Parathyroid adenoma (tissue), 2 donors: ENCODE data around the gene LLGL1.

Source experiments
- H2AFZ ChIP-seq: fragments of 300-600 bp; sonication (generic); one replicate; pipeline ENCODE4 v1.7.0; 2017; ENCODE audit warnings: antibody characterized with exemption, mild to moderate bottlenecking
- H3K27ac ChIP-seq: fragments of 300-600 bp; sonication (generic); one replicate; pipeline ENCODE4 v1.7.0; 2017
- H3K27me3 ChIP-seq: fragments of 300-600 bp; sonication (generic); one replicate; pipeline ENCODE4 v1.7.0; 2017; ENCODE audit warnings: low read length; ENCODE audit not compliant: control insufficient read depth, insufficient read depth
- H3K36me3 ChIP-seq: fragments of 300-600 bp; sonication (generic); one replicate; pipeline ENCODE4 v1.7.0; 2017; ENCODE audit warnings: low read length; ENCODE audit not compliant: control insufficient read depth, insufficient read depth
- H3K4me1 ChIP-seq: fragments of 300-600 bp; sonication (generic); one replicate; pipeline ENCODE4 v1.7.0; 2017; ENCODE audit warnings: control low read depth
- H3K4me2 ChIP-seq: fragments of 300-600 bp; sonication (generic); one replicate; pipeline ENCODE4 v1.7.0; 2017; ENCODE audit warnings: low read length
- H3K4me3 ChIP-seq: fragments of 300-600 bp; sonication (generic); one replicate; pipeline ENCODE4 v1.7.0; 2017; ENCODE audit warnings: low read depth, low read length
- H3K79me2 ChIP-seq: fragments of 300-600 bp; sonication (generic); one replicate; pipeline ENCODE4 v1.7.0; 2017; ENCODE audit warnings: control low read depth
- H3K9ac ChIP-seq: fragments of 300-600 bp; sonication (generic); one replicate; pipeline ENCODE4 v1.7.0; 2017; ENCODE audit warnings: mild to moderate bottlenecking
- H3K9me3 ChIP-seq: fragments of 300-600 bp; sonication (generic); one replicate; pipeline ENCODE4 v1.7.0; 2017; ENCODE audit warnings: low read length; ENCODE audit not compliant: control insufficient read depth
- CTCF ChIP-seq: fragments of 300-600 bp; sonication (generic); IDR thresholded peaks from one replicate; pipeline ENCODE4 v1.7.0; 2017; ENCODE audit warnings: antibody characterized with exemption, mild to moderate bottlenecking
- donor health status: primary hyperparathyroidism.

Gene LLGL1

GRCh38 chr17:18257982-18258355, 32.5 kb downstream of the LLGL1 start:
- Histone ChIP-seq H3K4me3 (peak overlapping the region; percentile 90), H3K4me1 (peaks cover 26% of the 10 kb centered on the region), H3K79me2 (peaks cover 52% of the 10 kb centered on the region), H3K9ac (peak overlapping the region; percentile 50), H3K4me2 (peak overlapping the region; percentile 91), H2AFZ (peak overlapping the region; percentile 92), H3K9me3 (no peaks in the 10 kb centered on the region), H3K27me3 (no peaks in the 10 kb centered on the region), H3K27ac (peak overlapping the region; percentile 92), H3K36me3 (no peaks in the 10 kb centered on the region)
- TF ChIP-seq CTCF = no peak

GRCh38 chr17:18258356-18259038, 33.1 kb downstream of the LLGL1 start, which contains the start of gene FLII:
TSS of gene FLII (minus strand) at chr17:18258738. CDS start at chr17:18258690, 48 bp downstream.
- Histone ChIP-seq H3K4me3 (peak within 1 kb of the TSS; percentile 90), H3K79me2 (peaks cover 53% of the 10 kb centered on the region), H3K9ac (peak within 1 kb of the TSS; percentile 50), H3K36me3 (no peaks in the 10 kb centered on the region), H2AFZ (peak within 1 kb of the TSS; percentile 92), H3K4me2 (peak within 1 kb of the TSS; percentile 91), H3K27me3 (no peaks in the 10 kb centered on the region), H3K27ac (peak within 1 kb of the TSS; percentile 92), H3K4me1 (peaks cover 26% of the 10 kb centered on the region), H3K9me3 (no peaks in the 10 kb centered on the region)
- TF ChIP-seq CTCF = no peak

- Histone ChIP-seq H3K9ac (no peak overlapping the region), H3K27ac (peak overlapping the region; percentile 97), H3K4me2 (peak overlapping the region; percentile 97), H3K4me3 (peak overlapping the region; percentile 92), H3K36me3 (no peaks in the 10 kb centered on the region), H3K79me2 (peaks cover 49% of the 10 kb centered on the region), H3K4me1 (peaks cover 26% of the 10 kb centered on the region), H2AFZ (peak overlapping the region; percentile 90), H3K9me3 (no peaks in the 10 kb centered on the region), H3K27me3 (no peaks in the 10 kb centered on the region)
- TF ChIP-seq CTCF = no peak
Measured at GRCh38 chr17:18259621-18260331, 34.3 kb downstream of the LLGL1 start.

- peaks cover 44% of the 10 kb centered on the region for H3K79me2 ChIP-seq
- H3K27me3 ChIP-seq = no peaks in the 10 kb centered on the region
- peak within 1 kb of the TSS; percentile 78 for H3K9ac ChIP-seq
- no peak for TF ChIP-seq CTCF
- H3K4me1 ChIP-seq = peaks cover 26% of the 10 kb centered on the region
- H3K9me3 ChIP-seq = no peaks in the 10 kb centered on the region
- peak within 1 kb of the TSS; percentile 90 for H2AFZ ChIP-seq
- H3K4me2 ChIP-seq = peak within 1 kb of the TSS; percentile 97
- peak within 1 kb of the TSS; percentile 97 for H3K27ac ChIP-seq
- H3K36me3 ChIP-seq = no peaks in the 10 kb centered on the region
- H3K4me3 ChIP-seq = peak within 1 kb of the TSS; percentile 92
Measured at GRCh38 chr17:18260332-18261145, 35.1 kb downstream of the LLGL1 start, which contains the start of gene MIEF2. TSS of gene MIEF2 (plus strand) at chr17:18260662. CDS start at chr17:18262721, 2,059 bp downstream.
